HEK293 (cell line): ENCODE measurements around the gene RSPH1.
A peak's percentile ranks its signal among the peaks of the same experiment; 100 is the strongest.

Source experiments
- CTCF ChIA-PET: fragments of 350-600 bp; formaldehyde crosslinking; extraction: SDS; loops from one replicate; lab custom pipeline; 2021; ENCODE audit warnings: antibody characterized with exemption; lab: Yijun Ruan, JAX
- POLR2A ChIA-PET: fragments of 300-600 bp; formaldehyde crosslinking; extraction: SDS; loops from one replicate; lab custom pipeline; 2020; ENCODE audit warnings: antibody characterized with exemption, inconsistent platforms; lab: Yijun Ruan, JAX
- H3K27ac ChIP-seq: fragments of 200-500 bp; sonication (Bioruptor generic); 2 replicates; pipeline ENCODE4 v1.5.1; 2014; ENCODE audit warnings: low read depth, low read length, control low read depth, inconsistent platforms; ENCODE audit errors: extremely low read depth
- H3K36me3 ChIP-seq, 2 experiments: fragments of 200-500 bp in 1 of 2; sonication (Bioruptor generic) in 1 of 2; 1 replicate in 1 of 2; 2 replicates in 1 of 2; pipeline ENCODE4 v1.5.1; 2014 to 2017; ENCODE audit warnings: inconsistent platforms in 2 of 2, low read length in 2 of 2; ENCODE audit not compliant: control insufficient read depth in 2 of 2, insufficient read depth in 1 of 2
- H3K4me1 ChIP-seq: fragments of 200-500 bp; sonication (Bioruptor generic); 2 replicates; pipeline ENCODE4 v1.5.1; 2014; ENCODE audit warnings: mild to moderate bottlenecking, low read length, inconsistent platforms; ENCODE audit not compliant: control insufficient read depth, insufficient read depth
- H3K4me3 ChIP-seq: 2 replicates; pipeline ENCODE4 v1.5.1; 2011; ENCODE audit warnings: low read depth, mild to moderate bottlenecking, control low read depth, low read length, moderate library complexity
- H3K9me3 ChIP-seq: fragments of 200-500 bp; sonication (Bioruptor generic); 2 replicates; pipeline ENCODE4 v1.5.1; 2014; ENCODE audit warnings: low read depth, low read length, inconsistent platforms; ENCODE audit not compliant: control insufficient read depth, insufficient read depth
- EGR2 ChIP-seq: fragments of 450-650 bp; formaldehyde crosslinking; IDR thresholded peaks from 2 replicates; pipeline ENCODE4 v1.5.1; 2016; ENCODE audit warnings: low read depth, missing biosample characterization, missing genetic modification characterization
- GLI2 ChIP-seq: fragments of 450-650 bp; formaldehyde crosslinking; IDR thresholded peaks from 2 replicates; pipeline ENCODE4; 2017; ENCODE audit warnings: missing biosample characterization, missing genetic modification characterization, low read depth, borderline replicate concordance
- ZEB2 ChIP-seq: fragments of 450-650 bp; formaldehyde crosslinking; IDR thresholded peaks from 2 replicates; pipeline ENCODE4 v1.5.1; 2016; ENCODE audit warnings: missing biosample characterization, missing genetic modification characterization
- ZFHX2 ChIP-seq: fragments of 450-650 bp; formaldehyde crosslinking; conservative IDR thresholded peaks from 2 replicates; pipeline ENCODE4 v1.5.1; 2016; ENCODE audit warnings: missing biosample characterization, missing genetic modification characterization
- ZNF132 ChIP-seq: fragments of 450-650 bp; formaldehyde crosslinking; IDR thresholded peaks from 2 replicates; pipeline ENCODE4 v1.5.1; 2017; ENCODE audit warnings: missing biosample characterization, missing genetic modification characterization, borderline replicate concordance
- ZNF148 ChIP-seq: fragments of 450-650 bp; formaldehyde crosslinking; IDR thresholded peaks from 2 replicates; pipeline ENCODE4 v1.5.0; 2017; ENCODE audit warnings: missing biosample characterization, missing genetic modification characterization, borderline replicate concordance
- ZNF174 ChIP-seq: fragments of 450-650 bp; formaldehyde crosslinking; IDR thresholded peaks from 2 replicates; pipeline ENCODE4 v1.5.0; 2017; ENCODE audit warnings: missing biosample characterization, mild to moderate bottlenecking, missing genetic modification characterization
- ZNF2 ChIP-seq: fragments of 450-650 bp; formaldehyde crosslinking; IDR thresholded peaks from 2 replicates; pipeline ENCODE4 v1.5.1; 2016; ENCODE audit warnings: missing biosample characterization, missing genetic modification characterization
- ZNF354C ChIP-seq: fragments of 450-650 bp; formaldehyde crosslinking; IDR thresholded peaks from 2 replicates; pipeline ENCODE4 v1.5.1; 2016; ENCODE audit warnings: missing biosample characterization, missing genetic modification characterization, low read depth, borderline replicate concordance
- ZNF366 ChIP-seq: fragments of 450-650 bp; formaldehyde crosslinking; conservative IDR thresholded peaks from 2 replicates; pipeline ENCODE4 v1.5.1; 2016; ENCODE audit warnings: missing biosample characterization, missing genetic modification characterization
- ZNF416 ChIP-seq: fragments of 450-650 bp; formaldehyde crosslinking; IDR thresholded peaks from 2 replicates; pipeline ENCODE4 v1.5.1; 2016; ENCODE audit warnings: missing biosample characterization, missing genetic modification characterization
- ZNF426 ChIP-seq: fragments of 450-650 bp; formaldehyde crosslinking; IDR thresholded peaks from 2 replicates; pipeline ENCODE4 v1.5.1; 2017; ENCODE audit warnings: missing biosample characterization, missing genetic modification characterization, mild to moderate bottlenecking, inconsistent platforms, moderate library complexity
- ZNF473 ChIP-seq: fragments of 450-650 bp; formaldehyde crosslinking; IDR thresholded peaks from 2 replicates; pipeline ENCODE4 v1.5.1; 2017; ENCODE audit warnings: missing biosample characterization, missing genetic modification characterization
- ZNF510 ChIP-seq: fragments of 450-650 bp; formaldehyde crosslinking; IDR thresholded peaks from 2 replicates; pipeline ENCODE4 v1.5.1; 2018; ENCODE audit warnings: mild to moderate bottlenecking, missing genetic modification characterization, missing biosample characterization; ENCODE audit not compliant: insufficient replicate concordance
- ZNF626 ChIP-seq: fragments of 450-650 bp; sonication (Bioruptor Pico); formaldehyde crosslinking; IDR thresholded peaks from 2 replicates; pipeline ENCODE4 v1.5.1; 2018; ENCODE audit warnings: missing biosample characterization, missing genetic modification characterization, inconsistent platforms
- ZNF654 ChIP-seq: fragments of 450-650 bp; formaldehyde crosslinking; IDR thresholded peaks from 2 replicates; pipeline ENCODE4 v1.5.1; 2016; ENCODE audit warnings: low read depth, missing biosample characterization, missing genetic modification characterization
- ZNF785 ChIP-seq: fragments of 450-650 bp; formaldehyde crosslinking; IDR thresholded peaks from 2 replicates; pipeline ENCODE4 v1.5.1; 2016; ENCODE audit warnings: missing biosample characterization, missing genetic modification characterization
- ZNF837 ChIP-seq: fragments of 450-650 bp; formaldehyde crosslinking; IDR thresholded peaks from 2 replicates; pipeline ENCODE4 v1.5.1; 2016; ENCODE audit warnings: missing biosample characterization, missing genetic modification characterization
- ZNF843 ChIP-seq: fragments of 450-650 bp; formaldehyde crosslinking; IDR thresholded peaks from 2 replicates; pipeline ENCODE4 v1.5.1; 2016; ENCODE audit warnings: missing biosample characterization, missing genetic modification characterization
- TF ChIP-seq, protein P1 (sequence below): fragments of 450-650 bp; formaldehyde crosslinking; IDR thresholded peaks from 2 replicates; pipeline ENCODE4 v1.5.1; 2016; ENCODE audit warnings: missing biosample characterization, missing genetic modification characterization
- TF ChIP-seq, protein P2 (sequence below): sonication (generic); formaldehyde crosslinking; IDR thresholded peaks from 2 replicates; pipeline ENCODE4 v1.8.1; 2022; ENCODE audit warnings: mild to moderate bottlenecking, moderate library complexity, missing genetic modification reagents
- TF ChIP-seq, protein P3 (sequence below): fragments of 450-650 bp; formaldehyde crosslinking; conservative IDR thresholded peaks from 2 replicates; pipeline ENCODE4 v1.5.1; 2016; ENCODE audit warnings: low read depth, missing biosample characterization, missing genetic modification characterization

The RSPH1 gene

GRCh38 chr21:42469272-42469671 is 26.8 kb downstream of the RSPH1 start (continued):
- no peak for TF ChIP-seq ZEB2 (tag by site-specific recombination)
- no peak for TF ChIP-seq ZNF132 (tag by site-specific recombination)
- no peak for TF ChIP-seq ZNF174 (tag by site-specific recombination)
- TF ChIP-seq, protein P1, sequence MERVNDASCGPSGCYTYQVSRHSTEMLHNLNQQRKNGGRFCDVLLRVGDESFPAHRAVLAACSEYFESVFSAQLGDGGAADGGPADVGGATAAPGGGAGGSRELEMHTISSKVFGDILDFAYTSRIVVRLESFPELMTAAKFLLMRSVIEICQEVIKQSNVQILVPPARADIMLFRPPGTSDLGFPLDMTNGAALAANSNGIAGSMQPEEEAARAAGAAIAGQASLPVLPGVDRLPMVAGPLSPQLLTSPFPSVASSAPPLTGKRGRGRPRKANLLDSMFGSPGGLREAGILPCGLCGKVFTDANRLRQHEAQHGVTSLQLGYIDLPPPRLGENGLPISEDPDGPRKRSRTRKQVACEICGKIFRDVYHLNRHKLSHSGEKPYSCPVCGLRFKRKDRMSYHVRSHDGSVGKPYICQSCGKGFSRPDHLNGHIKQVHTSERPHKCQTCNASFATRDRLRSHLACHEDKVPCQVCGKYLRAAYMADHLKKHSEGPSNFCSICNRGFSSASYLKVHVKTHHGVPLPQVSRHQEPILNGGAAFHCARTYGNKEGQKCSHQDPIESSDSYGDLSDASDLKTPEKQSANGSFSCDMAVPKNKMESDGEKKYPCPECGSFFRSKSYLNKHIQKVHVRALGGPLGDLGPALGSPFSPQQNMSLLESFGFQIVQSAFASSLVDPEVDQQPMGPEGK (tag by site-specific recombination): no peak
- no peak for TF ChIP-seq ZNF654 (tag by site-specific recombination)
- no peak for TF ChIP-seq ZNF416 (tag by site-specific recombination)
- TF ChIP-seq, protein P2, sequence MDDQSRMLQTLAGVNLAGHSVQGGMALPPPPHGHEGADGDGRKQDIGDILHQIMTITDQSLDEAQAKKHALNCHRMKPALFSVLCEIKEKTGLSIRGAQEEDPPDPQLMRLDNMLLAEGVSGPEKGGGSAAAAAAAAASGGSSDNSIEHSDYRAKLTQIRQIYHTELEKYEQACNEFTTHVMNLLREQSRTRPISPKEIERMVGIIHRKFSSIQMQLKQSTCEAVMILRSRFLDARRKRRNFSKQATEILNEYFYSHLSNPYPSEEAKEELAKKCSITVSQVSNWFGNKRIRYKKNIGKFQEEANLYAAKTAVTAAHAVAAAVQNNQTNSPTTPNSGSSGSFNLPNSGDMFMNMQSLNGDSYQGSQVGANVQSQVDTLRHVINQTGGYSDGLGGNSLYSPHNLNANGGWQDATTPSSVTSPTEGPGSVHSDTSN (CRISPR knock-in tag): no peak
- TF ChIP-seq ZNF366 (tag by site-specific recombination): no peak
- no peak for TF ChIP-seq ZNF148 (tag by site-specific recombination)
- TF ChIP-seq ZNF354C (tag by site-specific recombination): no peak

DNA sequence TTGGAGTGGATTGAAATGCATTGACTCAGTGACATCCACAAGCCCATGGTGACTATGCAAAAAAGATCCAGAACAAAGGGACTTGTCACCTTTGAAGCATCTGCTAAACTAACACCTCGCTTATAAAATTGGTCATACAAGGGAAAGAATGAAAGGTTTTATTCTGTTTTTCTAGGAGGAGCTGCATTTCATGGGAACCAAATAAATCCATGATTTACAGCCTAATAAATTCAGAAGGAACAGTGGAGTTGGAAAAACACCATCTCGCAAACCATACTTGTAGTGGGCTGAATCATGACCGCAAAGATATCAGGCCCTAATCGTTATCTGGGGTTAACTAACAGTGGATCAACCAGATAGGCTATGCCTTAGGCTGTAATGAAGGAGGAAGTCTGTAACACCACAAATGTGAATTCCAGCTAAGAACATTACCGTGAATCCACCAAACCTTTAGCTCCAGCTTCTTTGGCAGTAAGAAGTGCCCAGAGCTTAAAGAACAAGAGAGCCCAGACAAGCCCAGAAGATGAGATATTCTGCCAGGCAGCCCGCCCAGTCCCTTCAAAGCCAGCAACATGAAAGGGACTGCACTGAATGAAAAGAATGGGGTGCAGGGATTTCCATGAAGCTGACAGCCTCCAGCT is 27.4 kb downstream of the RSPH1 start:
- H3K9me3 ChIP-seq: no peaks in the 10 kb centered on the region
- H3K4me3 ChIP-seq: no peak overlapping the region
- POLR2A ChIA-PET: interaction anchor here (0.7 kb wide), 1 partner anchor 46 kb away, joined by 3 read pairs; no protein-coding TSS in a partner anchor
- H3K4me1 ChIP-seq: peaks cover 17% of the 10 kb centered on the region
- CTCF ChIA-PET: interaction anchor here (0.6 to 1.8 kb wide), 4 partner anchors 13 to 160 kb away, joined by 3 to 6 read pairs (median 6); no protein-coding TSS in a partner anchor
- H3K27ac ChIP-seq: peak overlapping the region; percentile 13; the same call in 1 of the 2 replicates
- no peaks in the 10 kb centered on the region for H3K36me3 ChIP-seq
- no peak for TF ChIP-seq ZNF473 (tag by site-specific recombination)
- TF ChIP-seq GLI2 (tag by site-specific recombination): 0 out of 2 replicates have a peak, but pooled peaks have one; percentile 42
- TF ChIP-seq ZNF2 (tag by site-specific recombination): no peak
- TF ChIP-seq EGR2 (tag by site-specific recombination): 0 out of 2 replicates have a peak, but pooled peaks have one; percentile 17
- TF ChIP-seq ZFHX2 (tag by site-specific recombination): peak; percentile 45
- TF ChIP-seq ZNF785 (tag by site-specific recombination): no peak
- no peak for TF ChIP-seq ZNF626 (tag by site-specific recombination)
- no peak for TF ChIP-seq ZNF426
- TF ChIP-seq ZNF148 (tag by site-specific recombination): no peak
- TF ChIP-seq, protein P3, sequence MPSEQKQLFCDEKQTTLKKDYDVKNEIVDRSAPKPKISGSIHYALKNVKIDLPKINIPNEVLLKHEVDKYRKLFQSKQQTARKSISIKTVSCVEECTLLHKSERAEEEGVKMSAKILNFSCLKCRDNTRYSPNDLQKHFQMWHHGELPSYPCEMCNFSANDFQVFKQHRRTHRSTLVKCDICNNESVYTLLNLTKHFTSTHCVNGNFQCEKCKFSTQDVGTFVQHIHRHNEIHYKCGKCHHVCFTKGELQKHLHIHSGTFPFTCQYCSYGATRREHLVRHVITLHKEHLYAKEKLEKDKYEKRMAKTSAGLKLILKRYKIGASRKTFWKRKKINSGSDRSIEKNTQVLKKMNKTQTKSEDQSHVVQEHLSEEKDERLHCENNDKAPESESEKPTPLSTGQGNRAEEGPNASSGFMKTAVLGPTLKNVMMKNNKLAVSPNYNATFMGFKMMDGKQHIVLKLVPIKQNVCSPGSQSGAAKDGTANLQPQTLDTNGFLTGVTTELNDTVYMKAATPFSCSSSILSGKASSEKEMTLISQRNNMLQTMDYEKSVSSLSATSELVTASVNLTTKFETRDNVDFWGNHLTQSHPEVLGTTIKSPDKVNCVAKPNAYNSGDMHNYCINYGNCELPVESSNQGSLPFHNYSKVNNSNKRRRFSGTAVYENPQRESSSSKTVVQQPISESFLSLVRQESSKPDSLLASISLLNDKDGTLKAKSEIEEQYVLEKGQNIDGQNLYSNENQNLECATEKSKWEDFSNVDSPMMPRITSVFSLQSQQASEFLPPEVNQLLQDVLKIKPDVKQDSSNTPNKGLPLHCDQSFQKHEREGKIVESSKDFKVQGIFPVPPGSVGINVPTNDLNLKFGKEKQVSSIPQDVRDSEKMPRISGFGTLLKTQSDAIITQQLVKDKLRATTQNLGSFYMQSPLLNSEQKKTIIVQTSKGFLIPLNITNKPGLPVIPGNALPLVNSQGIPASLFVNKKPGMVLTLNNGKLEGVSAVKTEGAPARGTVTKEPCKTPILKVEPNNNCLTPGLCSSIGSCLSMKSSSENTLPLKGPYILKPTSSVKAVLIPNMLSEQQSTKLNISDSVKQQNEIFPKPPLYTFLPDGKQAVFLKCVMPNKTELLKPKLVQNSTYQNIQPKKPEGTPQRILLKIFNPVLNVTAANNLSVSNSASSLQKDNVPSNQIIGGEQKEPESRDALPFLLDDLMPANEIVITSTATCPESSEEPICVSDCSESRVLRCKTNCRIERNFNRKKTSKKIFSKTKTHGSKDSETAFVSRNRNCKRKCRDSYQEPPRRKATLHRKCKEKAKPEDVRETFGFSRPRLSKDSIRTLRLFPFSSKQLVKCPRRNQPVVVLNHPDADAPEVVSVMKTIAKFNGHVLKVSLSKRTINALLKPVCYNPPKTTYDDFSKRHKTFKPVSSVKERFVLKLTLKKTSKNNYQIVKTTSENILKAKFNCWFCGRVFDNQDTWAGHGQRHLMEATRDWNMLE (tag by site-specific recombination): no peak
- no peak for TF ChIP-seq ZNF837 (tag by site-specific recombination)
- TF ChIP-seq ZNF510 (tag by site-specific recombination): no peak
- TF ChIP-seq ZNF843: no peak
